Esophagus muscularis mucosa (tissue), 4 donors: Measurements from ENCODE around the gene SLC15A1. TPM values are rescaled to one million over a fixed set of nuclear protein-coding genes. Genes with fewer than 3 reads are reported as not detected.

ENCODE experiments used
- DNase-seq: peaks from one replicate; pipeline ENCODE4 v3.0.0-alpha.2; 2017; ENCODE audit errors: extremely low spot score
- H3K27ac ChIP-seq, 4 donors: fragments of 200-600 bp; sonication (generic); replicated peaks in 1 of 4; 1 replicate in 3 of 4; 2 replicates in 1 of 4; pipeline ENCODE4 v1.5.1; 2016 to 2019; ENCODE audit warnings: mild to moderate bottlenecking in 1 of 4
- H3K27me3 ChIP-seq, 4 donors: fragments of 200-600 bp; sonication (generic); one replicate each; pipeline versions ENCODE4 v1.5.1 to v1.6.0; 2016 to 2019
- H3K36me3 ChIP-seq, 4 donors: fragments of 200-600 bp; sonication (generic); one replicate each; pipeline ENCODE4 v1.5.1; 2016 to 2019
- H3K4me1 ChIP-seq, 4 donors: fragments of 200-600 bp; sonication (generic); one replicate each; pipeline ENCODE4 v1.5.1; 2016 to 2019
- H3K4me3 ChIP-seq, 4 donors: fragments of 200-600 bp; sonication (generic); 1 replicate in 2 of 4; 2 replicates in 2 of 4; pipeline ENCODE4 v1.5.1; 2016 to 2019; ENCODE audit warnings: mild to moderate bottlenecking in 4 of 4, moderate library complexity in 1 of 4
- H3K9me3 ChIP-seq, 4 donors: fragments of 200-600 bp; sonication (generic); 1 replicate in 3 of 4; 2 replicates in 1 of 4; pipeline ENCODE4 v1.5.1; 2016 to 2019
- EP300 ChIP-seq: sonication (generic); formaldehyde crosslinking; IDR thresholded peaks from one replicate; pipeline ENCODE4 v1.6.1; 2017; ENCODE audit warnings: antibody characterized with exemption
- POLR2A ChIP-seq: fragments of 450-650 bp; IDR thresholded peaks from one replicate; pipeline ENCODE4 v1.6.1; 2017; ENCODE audit warnings: antibody characterized with exemption, moderate library complexity, mild to moderate bottlenecking, low read depth
- POLR2AphosphoS5 ChIP-seq, 2 donors: sonication (generic); formaldehyde crosslinking; IDR thresholded peaks; one replicate each; pipeline ENCODE4 v1.6.1; 2017; ENCODE audit warnings: antibody characterized with exemption in 2 of 2
- WGBS: methylation state at CpG from one replicate; pipeline ENCODE4 v1.1.5; 2018; 5-methylcytosine and 5-hydroxymethylcytosine counted together
- intact Hi-C: fragments of 100-400 bp; cut with DNase I; formaldehyde crosslinking; loops from one replicate; pipeline ENCODE4 v1.15.1; 2023
- total RNA-seq, 4 donors: library from RNA; depleted of rRNA; stranded (reverse); fragments of >200 nt; gene quantifications; one replicate each; pipeline versions ENCODE4 v1.1.0 to v1.2.1, GENCODE V29; 2016
- TF ChIP-seq, protein P1 (sequence below), 3 experiments: fragments of 200-600 bp in 2 of 3; fragments of 450-650 bp in 1 of 3; sonication (generic) in 2 of 3; IDR thresholded peaks; one replicate each; pipeline ENCODE4 v1.5.1; 2017 to 2019; ENCODE audit warnings: antibody characterized with exemption in 3 of 3, mild to moderate bottlenecking in 2 of 3, moderate library complexity in 1 of 3

SLC15A1 gene
- total RNA-seq, 4 donors from 2014 or later = not detected

DNA sequence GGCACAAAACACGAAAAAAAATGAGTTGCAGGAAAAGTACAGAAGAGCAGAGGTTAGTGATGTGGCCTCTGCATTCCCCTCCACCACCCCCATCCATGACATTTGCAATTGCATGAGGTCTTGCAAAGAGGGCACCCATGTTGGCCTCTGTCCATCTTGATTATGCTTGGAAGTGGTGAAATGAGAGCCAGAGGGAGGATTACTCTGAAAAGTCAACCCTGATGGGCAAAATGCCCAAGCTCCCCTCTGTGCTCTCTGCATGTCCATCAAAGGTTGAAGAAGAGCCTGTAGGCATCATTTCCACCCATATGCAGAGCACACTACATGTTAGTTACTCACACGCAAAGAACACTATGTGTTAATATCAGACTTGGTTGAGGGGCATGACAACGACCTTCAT, 71.4 kb downstream of the SLC15A1 start:
- Histone ChIP-seq H3K36me3 (no peaks in the 10 kb centered on the region), H3K9me3 (no peaks in the 10 kb centered on the region), H3K4me3 (no peak overlapping the region), H3K27me3 (no peaks in the 10 kb centered on the region), H3K27ac (no peak overlapping the region), H3K4me1 (no peaks in the 10 kb centered on the region)
- WGBS = 77% methylated on average over 3 of the region's 3 CpGs
- TF ChIP-seq, protein P1, sequence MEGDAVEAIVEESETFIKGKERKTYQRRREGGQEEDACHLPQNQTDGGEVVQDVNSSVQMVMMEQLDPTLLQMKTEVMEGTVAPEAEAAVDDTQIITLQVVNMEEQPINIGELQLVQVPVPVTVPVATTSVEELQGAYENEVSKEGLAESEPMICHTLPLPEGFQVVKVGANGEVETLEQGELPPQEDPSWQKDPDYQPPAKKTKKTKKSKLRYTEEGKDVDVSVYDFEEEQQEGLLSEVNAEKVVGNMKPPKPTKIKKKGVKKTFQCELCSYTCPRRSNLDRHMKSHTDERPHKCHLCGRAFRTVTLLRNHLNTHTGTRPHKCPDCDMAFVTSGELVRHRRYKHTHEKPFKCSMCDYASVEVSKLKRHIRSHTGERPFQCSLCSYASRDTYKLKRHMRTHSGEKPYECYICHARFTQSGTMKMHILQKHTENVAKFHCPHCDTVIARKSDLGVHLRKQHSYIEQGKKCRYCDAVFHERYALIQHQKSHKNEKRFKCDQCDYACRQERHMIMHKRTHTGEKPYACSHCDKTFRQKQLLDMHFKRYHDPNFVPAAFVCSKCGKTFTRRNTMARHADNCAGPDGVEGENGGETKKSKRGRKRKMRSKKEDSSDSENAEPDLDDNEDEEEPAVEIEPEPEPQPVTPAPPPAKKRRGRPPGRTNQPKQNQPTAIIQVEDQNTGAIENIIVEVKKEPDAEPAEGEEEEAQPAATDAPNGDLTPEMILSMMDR (IDR thresholded peaks at IDR 0.05) = no peak
- TF ChIP-seq EP300 (no peak), POLR2A (no peak), POLR2AphosphoS5 (IDR thresholded peaks at IDR 0.05) (no peak)
- intact Hi-C loops = no loop called here
- no peak for DNase-seq

DNA sequence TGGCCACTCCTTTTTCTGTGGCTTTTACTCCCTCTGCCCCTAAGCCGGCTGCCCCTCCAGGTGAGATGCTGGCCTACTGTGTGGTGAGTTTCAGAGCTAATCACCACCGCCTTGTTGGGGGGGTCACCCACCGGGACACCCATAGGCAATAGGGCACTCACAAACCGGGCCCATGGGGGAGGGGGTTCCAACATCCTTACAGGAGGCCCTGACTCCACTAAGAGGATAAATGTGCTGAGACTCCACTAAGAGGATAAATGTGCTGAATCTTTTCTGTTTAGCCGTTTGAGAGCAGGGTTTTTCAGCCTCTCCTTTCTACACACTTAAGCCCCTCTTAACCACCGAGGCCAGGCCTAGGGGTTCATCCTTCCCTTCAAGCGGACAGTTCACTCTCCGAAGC, 73.7 kb downstream of the SLC15A1 start:
- H3K27me3 ChIP-seq = no peaks in the 10 kb centered on the region
- 92% methylated on average over 8 of the region's 8 CpGs for WGBS
- DNase-seq = no peak
- TF ChIP-seq, protein P1 (IDR thresholded peaks at IDR 0.05) = no peak
- TF ChIP-seq EP300 = no peak
- no peak for TF ChIP-seq POLR2A
- no peak for TF ChIP-seq POLR2AphosphoS5 (IDR thresholded peaks at IDR 0.05)
- no peak overlapping the region for H3K4me3 ChIP-seq
- intact Hi-C loops = loop anchor here (10.0 kb wide), 1 partner anchor 824 kb away; no protein-coding TSS in a partner anchor
- H3K27ac ChIP-seq = no peak overlapping the region
- H3K9me3 ChIP-seq = no peaks in the 10 kb centered on the region
- peaks cover 0 to 3% (median 0%) of the 10 kb centered on the region in 4 donors for H3K4me1 ChIP-seq
- no peaks in the 10 kb centered on the region for H3K36me3 ChIP-seq

DNA sequence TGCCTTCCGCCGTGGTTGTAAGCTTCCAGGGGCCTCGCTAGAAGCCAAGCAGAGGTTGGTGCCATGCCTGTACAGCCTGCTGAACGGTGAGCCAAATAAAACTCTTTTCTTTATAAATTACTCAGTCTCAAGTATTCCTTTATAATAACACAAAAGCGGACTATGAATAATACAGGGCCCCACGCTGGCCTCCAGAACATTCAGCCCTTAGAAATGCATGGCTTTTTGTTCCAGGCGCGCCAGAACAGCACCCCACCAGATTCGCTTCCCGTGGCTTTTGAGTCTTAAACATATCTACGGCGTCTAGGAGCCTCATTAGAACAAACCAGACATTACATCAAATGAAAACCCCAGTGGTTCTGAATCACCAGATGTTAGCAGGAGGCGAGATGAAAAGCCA, 75.1 kb downstream of the SLC15A1 start:
- TF ChIP-seq POLR2AphosphoS5 (IDR thresholded peaks at IDR 0.05) (no peak), POLR2A (no peak), EP300 (no peak)
- TF ChIP-seq, protein P1 (IDR thresholded peaks at IDR 0.05) = no peak
- Histone ChIP-seq H3K4me1 (peaks cover 8 to 13% (median 8%) of the 10 kb centered on the region in 4 donors), H3K27ac (no peak overlapping the region), H3K4me3 (no peak overlapping the region), H3K27me3 (no peaks in the 10 kb centered on the region), H3K9me3 (no peaks in the 10 kb centered on the region), H3K36me3 (no peaks in the 10 kb centered on the region)
- 77% methylated on average over 13 of the region's 13 CpGs for WGBS
- intact Hi-C loops = loop anchor here (10.0 kb wide), 1 partner anchor 823 kb away; no protein-coding TSS in a partner anchor
- DNase-seq = no peak

DNA sequence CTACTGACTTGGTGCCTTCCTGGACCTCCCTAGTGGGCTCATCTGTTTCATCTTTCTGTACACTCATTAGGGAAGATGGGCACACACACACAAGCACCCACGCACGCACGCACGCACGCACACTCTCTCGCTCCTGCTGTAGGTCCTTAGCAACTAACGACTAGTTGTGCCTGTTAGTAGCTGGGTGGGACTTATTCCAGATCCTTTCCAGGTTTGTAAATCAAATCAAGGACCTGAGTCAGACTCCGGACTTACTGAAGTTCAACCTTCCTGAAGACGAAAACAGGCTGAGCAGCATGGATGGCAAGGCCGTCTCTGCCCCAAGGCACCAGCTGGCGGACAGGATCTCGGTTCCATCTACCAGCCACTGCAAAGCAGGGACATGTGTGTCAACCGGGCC, 76.2 kb downstream of the SLC15A1 start:
- WGBS = 96% methylated on average over 13 of the region's 13 CpGs
- no peaks in the 10 kb centered on the region for H3K9me3 ChIP-seq

More for the DNA sequence above, 76.2 kb downstream of the SLC15A1 start:
- Histone ChIP-seq H3K27ac (no peak overlapping the region), H3K27me3 (no peaks in the 10 kb centered on the region), H3K36me3 (no peaks in the 10 kb centered on the region), H3K4me3 (no peak overlapping the region), H3K4me1 (peaks cover 8 to 13% (median 8%) of the 10 kb centered on the region in 4 donors)
- no peak for DNase-seq
- intact Hi-C loops = loop anchor here (10.0 kb wide), 1 partner anchor 821 kb away; no protein-coding TSS in a partner anchor
- TF ChIP-seq, protein P1 (IDR thresholded peaks at IDR 0.05) = no peak
- TF ChIP-seq EP300 (no peak), POLR2A (no peak), POLR2AphosphoS5 (IDR thresholded peaks at IDR 0.05) (no peak)
